IMR-90 (cell line): ENCODE results near the gene TMEM38A. TPM values are rescaled to one million over a fixed set of nuclear protein-coding genes. Genes with fewer than 3 reads are reported as not detected.

ENCODE experiments used
- ATAC-seq: fragments of 200-7000 bp; cut with Tn5 transposase; 2 replicates; pipeline ENCODE4 v1.9.1; 2020; ENCODE audit warnings: low read depth, mild to moderate bottlenecking, moderate library complexity
- BruUV-seq: library from RNA; stranded (reverse); fragments of 400-500 nt; replicated peaks from 2 replicates; lab custom pipeline; 2021; lab: Mats Ljungman, UMichigan
- CTCF ChIA-PET: fragments of 300-600 bp; formaldehyde crosslinking; extraction: SDS; loops from one replicate; lab custom pipeline; 2021; ENCODE audit warnings: antibody characterized with exemption; lab: Yijun Ruan, JAX
- POLR2A ChIA-PET: fragments of 300-600 bp; sonication (Branson Sonifier 250); formaldehyde crosslinking; loops from one replicate; lab custom pipeline; 2022; ENCODE audit warnings: antibody characterized with exemption; ENCODE audit not compliant: unreplicated experiment; lab: Charles Lee
- DNase-seq: peaks from one replicate; pipeline ENCODE4 v3.0.0; 2013
- H2AFZ ChIP-seq: replicated peaks from 2 replicates; pipeline ENCODE3; 2013; ENCODE audit warnings: low read length, mild to moderate bottlenecking; ENCODE audit not compliant: poor library complexity
- H2AK5ac ChIP-seq: 2 replicates; pipeline ENCODE4 v1.6.1; 2013; ENCODE audit warnings: low read depth, low read length, inconsistent platforms
- H2AK9ac ChIP-seq: replicated peaks from 2 replicates; pipeline ENCODE3; 2013; ENCODE audit warnings: mild to moderate bottlenecking, low read depth, low read length, moderate library complexity; ENCODE audit not compliant: poor library complexity
- H2BK120ac ChIP-seq: 2 replicates; pipeline ENCODE4 v1.6.1; 2013; ENCODE audit warnings: low read depth, low read length, inconsistent platforms
- H2BK15ac ChIP-seq: 3 replicates; pipeline ENCODE4 v1.6.1; 2013; ENCODE audit warnings: low read depth, low read length, inconsistent platforms
- H2BK20ac ChIP-seq: 2 replicates; pipeline ENCODE4 v1.6.1; 2013; ENCODE audit warnings: low read depth, mild to moderate bottlenecking, inconsistent platforms, low read length, moderate library complexity
- H2BK5ac ChIP-seq: 2 replicates; pipeline ENCODE4 v1.6.1; 2013; ENCODE audit warnings: mild to moderate bottlenecking, low read depth, low read length, inconsistent platforms; ENCODE audit not compliant: poor library complexity, severe bottlenecking
- H3K14ac ChIP-seq: replicated peaks from 2 replicates; pipeline ENCODE4 v1.6.1; 2013; ENCODE audit warnings: low read depth, low read length, inconsistent platforms
- H3K18ac ChIP-seq: 2 replicates; pipeline ENCODE4 v1.6.1; 2013; ENCODE audit warnings: low read depth, low read length, control low read depth
- H3K23ac ChIP-seq: 2 replicates; pipeline ENCODE4 v1.6.1; 2013; ENCODE audit warnings: low read depth, low read length, inconsistent platforms
- H3K27ac ChIP-seq: 2 replicates; pipeline ENCODE4 v1.5.1; 2013; ENCODE audit warnings: mild to moderate bottlenecking, control low read depth, low read length; ENCODE audit not compliant: insufficient read depth
- H3K27me3 ChIP-seq: 2 replicates; pipeline ENCODE4 v1.6.1; 2013; ENCODE audit warnings: low read length; ENCODE audit not compliant: control insufficient read depth, insufficient read depth
- H3K36me3 ChIP-seq: 2 replicates; pipeline ENCODE4 v1.6.1; 2013; ENCODE audit warnings: low read length, mixed read lengths; ENCODE audit not compliant: control insufficient read depth, insufficient read depth
- H3K4ac ChIP-seq: 2 replicates; pipeline ENCODE4 v1.6.1; 2013; ENCODE audit warnings: low read depth, low read length, inconsistent platforms
- H3K4me1 ChIP-seq: 2 replicates; pipeline ENCODE4 v1.6.1; 2013; ENCODE audit warnings: low read length, mixed read lengths; ENCODE audit not compliant: control insufficient read depth, insufficient read depth
- H3K4me2 ChIP-seq: 2 replicates; pipeline ENCODE4 v1.6.1; 2013; ENCODE audit warnings: low read depth, mild to moderate bottlenecking, control low read depth, low read length, moderate library complexity
- H3K4me3 ChIP-seq: 2 replicates; pipeline ENCODE4 v1.5.1; 2013; ENCODE audit warnings: low read depth, mild to moderate bottlenecking, control low read depth, low read length, moderate library complexity; ENCODE audit not compliant: insufficient read depth
- H3K56ac ChIP-seq: 2 replicates; pipeline ENCODE4 v1.6.1; 2013; ENCODE audit warnings: low read length, inconsistent platforms; ENCODE audit not compliant: insufficient read depth; ENCODE audit errors: extremely low read depth
- H3K79me1 ChIP-seq, 2 experiments: 2 replicates each; pipeline ENCODE4 v1.6.1; 2013; ENCODE audit warnings: low read length in 2 of 2, inconsistent platforms in 1 of 2, low read depth in 1 of 2
- H3K9ac ChIP-seq: 2 replicates; pipeline ENCODE4 v1.6.1; 2013; ENCODE audit warnings: low read depth, low read length, control low read depth
- H3K9me1 ChIP-seq: 2 replicates; pipeline ENCODE4 v1.6.1; 2013; ENCODE audit warnings: low read length, inconsistent platforms; ENCODE audit not compliant: insufficient read depth
- H3K9me3 ChIP-seq: 2 replicates; pipeline ENCODE4 v1.6.1; 2013; ENCODE audit warnings: low read length; ENCODE audit not compliant: control insufficient read depth, insufficient read depth
- H4K20me1 ChIP-seq: 2 replicates; pipeline ENCODE4 v1.6.1; 2013; ENCODE audit warnings: low read length, inconsistent platforms; ENCODE audit not compliant: insufficient read depth
- H4K5ac ChIP-seq: 2 replicates; pipeline ENCODE4 v1.6.1; 2013; ENCODE audit warnings: mild to moderate bottlenecking, low read depth, low read length, control low read depth
- H4K8ac ChIP-seq, 2 experiments: 2 replicates each; pipeline ENCODE4 v1.6.1; 2013; ENCODE audit warnings: low read depth in 2 of 2, low read length in 2 of 2, control low read depth in 1 of 2, inconsistent platforms in 1 of 2
- H4K91ac ChIP-seq: 2 replicates; pipeline ENCODE4 v1.6.1; 2013; ENCODE audit warnings: low read depth, low read length, inconsistent platforms; ENCODE audit not compliant: insufficient read depth
- BHLHE40 ChIP-seq: fragments of 150-350 bp; IDR thresholded peaks from 2 replicates; pipeline ENCODE4 v1.6.1; 2016; ENCODE audit warnings: mild to moderate bottlenecking, low read depth, low read length
- CEBPB ChIP-seq: IDR thresholded peaks from 2 replicates; pipeline ENCODE4 v1.6.1; 2012; ENCODE audit warnings: low read depth, low read length, improper control_type of control experiment
- CHD1 ChIP-seq: IDR thresholded peaks from 2 replicates; pipeline ENCODE4 v1.6.1; 2012; ENCODE audit warnings: low read depth, low read length, improper control_type of control experiment
- ELK1 ChIP-seq: fragments of 150-350 bp; IDR thresholded peaks from 2 replicates; pipeline ENCODE4 v1.6.1; 2016; ENCODE audit warnings: low read depth, mild to moderate bottlenecking, low read length, moderate library complexity, borderline replicate concordance
- FOS ChIP-seq: fragments of 150-350 bp; IDR thresholded peaks from 2 replicates; pipeline ENCODE4 v1.6.1; 2016; ENCODE audit warnings: low read depth, low read length
- MAZ ChIP-seq: IDR thresholded peaks from 2 replicates; pipeline ENCODE4 v1.6.1; 2012; ENCODE audit warnings: low read depth, mild to moderate bottlenecking, low read length, improper control_type of control experiment, moderate library complexity, borderline replicate concordance
- MXI1 ChIP-seq: IDR thresholded peaks from 2 replicates; pipeline ENCODE4 v1.6.1; 2012; ENCODE audit warnings: low read depth, mild to moderate bottlenecking, low read length, moderate library complexity, borderline replicate concordance
- NFE2L2 ChIP-seq: fragments of 150-350 bp; IDR thresholded peaks from 2 replicates; pipeline ENCODE4 v1.6.1; 2016; ENCODE audit warnings: low read depth, mild to moderate bottlenecking, low read length
- POLR2A ChIP-seq: IDR thresholded peaks from 2 replicates; pipeline ENCODE4 v1.6.1; 2012; ENCODE audit warnings: mild to moderate bottlenecking, low read depth, low read length
- RCOR1 ChIP-seq: IDR thresholded peaks from 2 replicates; pipeline ENCODE4 v1.6.1; 2012; ENCODE audit warnings: mild to moderate bottlenecking, low read length, improper control_type of control experiment; ENCODE audit not compliant: insufficient replicate concordance
- RFX5 ChIP-seq: IDR thresholded peaks from 2 replicates; pipeline ENCODE4 v1.8.0; 2012; ENCODE audit warnings: low read depth, mild to moderate bottlenecking, low read length, moderate library complexity
- SMC3 ChIP-seq: fragments of 150-350 bp; IDR thresholded peaks from 2 replicates; pipeline ENCODE4 v1.6.1; 2016; ENCODE audit warnings: low read depth, mild to moderate bottlenecking, antibody characterized with exemption, low read length, moderate library complexity
- USF2 ChIP-seq: fragments of 150-350 bp; IDR thresholded peaks from 2 replicates; pipeline ENCODE4 v1.6.1; 2017; ENCODE audit warnings: mild to moderate bottlenecking, antibody characterized with exemption, low read length, low read depth
- WGBS, 2 experiments: methylation state at CpG; one replicate each; pipeline versions ENCODE4 v1.1.5 to v1.1.7; 2013; ENCODE audit warnings: missing lambda C conversion rate in 2 of 2; ENCODE audit not compliant: insufficient read length in 1 of 2; ENCODE audit errors: extremely low coverage in 2 of 2; 5-methylcytosine and 5-hydroxymethylcytosine counted together
- dilution Hi-C: fragments of 300-500 bp; cut with HindIII; formaldehyde crosslinking; loops from one replicate; pipeline ENCODE4 v1.14.3; 2018; ENCODE audit warnings: low sequenced_read_pairs; ENCODE audit not compliant: unreplicated experiment
- in situ Hi-C: fragments of 300-500 bp; cut with MboI; formaldehyde crosslinking; loops from 3 replicates; pipeline ENCODE4 v1.14.3; 2019; ENCODE audit warnings: low sequenced_read_pairs, inconsistent platforms, mixed read lengths
- intact Hi-C: fragments of 100-400 bp; cut with micrococcal nuclease; formaldehyde crosslinking; loops from 2 replicates; pipeline ENCODE4 v1.10.0; 2022
- polyA plus RNA-seq, 3 experiments: library from polyadenylated mRNA; depleted of rRNA; stranded (reverse); fragments of >200 nt; gene quantifications; 2 replicates each; pipeline ENCODE4 v1.2.3, GENCODE V29; 2012; ENCODE audit warnings: low replicate concordance in 1 of 3
- total RNA-seq: library from RNA; depleted of rRNA; stranded (reverse); fragments of >200 nt; gene quantifications from 2 replicates; pipeline ENCODE4 v1.2.3, GENCODE V29; 2012
- TF ChIP-seq, protein P1 (sequence below): conservative IDR thresholded peaks from 2 replicates; pipeline ENCODE4 v1.5.1; 2012; ENCODE audit warnings: mild to moderate bottlenecking, low read depth, low read length, improper control_type of control experiment

Gene TMEM38A
- total and polyA plus RNA-seq, 2 of the 4 experiments (the other 2 are of a cell fraction), result 1.3 to 2.0 TPM

DNA sequence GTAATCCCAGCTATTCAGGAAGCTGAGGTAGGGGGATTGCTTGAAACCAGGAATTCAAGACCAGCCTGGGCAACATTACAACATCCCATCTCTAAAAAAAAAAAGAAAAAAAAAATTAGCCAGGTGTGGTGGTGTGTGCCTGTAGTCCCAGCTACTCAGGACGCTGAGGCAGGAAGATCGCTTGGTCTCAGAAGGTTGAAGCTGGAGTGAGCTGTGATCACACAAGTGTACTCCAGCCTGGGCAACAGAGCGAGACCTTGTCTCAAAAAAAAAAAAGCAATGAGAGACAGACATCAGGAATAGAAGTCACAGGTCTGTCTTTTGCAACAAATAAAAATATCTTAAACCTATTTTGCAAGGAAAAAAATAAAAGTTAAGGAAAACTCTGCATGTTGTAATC lies 23.3 kb downstream of the TMEM38A start:
- BruUV-seq, result no TSS peak
- POLR2A ChIA-PET, result interaction anchor here (0.6 kb wide), 1 partner anchor 30 kb away, joined by 3 read pairs; no protein-coding TSS in a partner anchor
- H2AK9ac ChIP-seq, result no peak overlapping the region
- CTCF ChIA-PET, result interaction anchor here (0.6 to 0.7 kb wide), 3 partner anchors 17 to 1599 kb away, joined by 3 to 6 read pairs (median 4); no protein-coding TSS in a partner anchor
- no peak overlapping the region for H3K56ac ChIP-seq
- no peak overlapping the region for H3K9ac ChIP-seq
- peaks cover 3% of the 10 kb centered on the region; the same call in 1 of the 2 replicates for H3K9me1 ChIP-seq
- H3K4ac ChIP-seq, result no peak overlapping the region
- peaks cover 6% of the 10 kb centered on the region for H3K27me3 ChIP-seq
- no peaks in the 10 kb centered on the region; the same call in 1 of the 2 replicates for H3K9me3 ChIP-seq
- H3K36me3 ChIP-seq, result no peaks in the 10 kb centered on the region; the same call in 1 of the 2 replicates
- H2BK15ac ChIP-seq, result no peak overlapping the region
- no peak overlapping the region for H3K4me2 ChIP-seq
- no peak overlapping the region for H2AK5ac ChIP-seq
- intact Hi-C loops (no loop called here), in situ Hi-C loops (no loop called here), dilution Hi-C loops (no loop called here)
- H2BK5ac ChIP-seq, result no peak overlapping the region
- no peak overlapping the region for H2AFZ ChIP-seq
- WGBS, 2 experiments, result no CpG with 5 or more reads among the region's 3 CpGs
- H4K20me1 ChIP-seq, result no peaks in the 10 kb centered on the region
- H4K5ac ChIP-seq, result no peak overlapping the region
- H2BK20ac ChIP-seq, result no peak overlapping the region
- H3K4me3 ChIP-seq, result no peak overlapping the region
- H3K23ac ChIP-seq, result no peak overlapping the region
- H4K91ac ChIP-seq, result no peak overlapping the region
- H3K27ac ChIP-seq, result no peak overlapping the region
- no peak overlapping the region for H2BK120ac ChIP-seq
- no peak for ATAC-seq
- no peak overlapping the region for H3K14ac ChIP-seq
- no peaks in the 10 kb centered on the region for H3K79me1 ChIP-seq
- no peak overlapping the region for H3K18ac ChIP-seq
- no peak overlapping the region for H4K8ac ChIP-seq
- H3K4me1 ChIP-seq, result peaks cover 2% of the 10 kb centered on the region; the same call in 1 of the 2 replicates
- no peak for DNase-seq
- no peak for TF ChIP-seq MAZ
- TF ChIP-seq CHD1, result no peak
- no peak for TF ChIP-seq USF2
- no peak for TF ChIP-seq BHLHE40
- TF ChIP-seq RFX5, result no peak
- TF ChIP-seq FOS, result no peak
- TF ChIP-seq POLR2A, result no peak
- TF ChIP-seq RCOR1, result no peak
- TF ChIP-seq CEBPB, result no peak
- TF ChIP-seq ELK1, result no peak
- TF ChIP-seq SMC3, result no peak
- TF ChIP-seq NFE2L2, result no peak
- TF ChIP-seq, protein P1, sequence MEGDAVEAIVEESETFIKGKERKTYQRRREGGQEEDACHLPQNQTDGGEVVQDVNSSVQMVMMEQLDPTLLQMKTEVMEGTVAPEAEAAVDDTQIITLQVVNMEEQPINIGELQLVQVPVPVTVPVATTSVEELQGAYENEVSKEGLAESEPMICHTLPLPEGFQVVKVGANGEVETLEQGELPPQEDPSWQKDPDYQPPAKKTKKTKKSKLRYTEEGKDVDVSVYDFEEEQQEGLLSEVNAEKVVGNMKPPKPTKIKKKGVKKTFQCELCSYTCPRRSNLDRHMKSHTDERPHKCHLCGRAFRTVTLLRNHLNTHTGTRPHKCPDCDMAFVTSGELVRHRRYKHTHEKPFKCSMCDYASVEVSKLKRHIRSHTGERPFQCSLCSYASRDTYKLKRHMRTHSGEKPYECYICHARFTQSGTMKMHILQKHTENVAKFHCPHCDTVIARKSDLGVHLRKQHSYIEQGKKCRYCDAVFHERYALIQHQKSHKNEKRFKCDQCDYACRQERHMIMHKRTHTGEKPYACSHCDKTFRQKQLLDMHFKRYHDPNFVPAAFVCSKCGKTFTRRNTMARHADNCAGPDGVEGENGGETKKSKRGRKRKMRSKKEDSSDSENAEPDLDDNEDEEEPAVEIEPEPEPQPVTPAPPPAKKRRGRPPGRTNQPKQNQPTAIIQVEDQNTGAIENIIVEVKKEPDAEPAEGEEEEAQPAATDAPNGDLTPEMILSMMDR, result no peak
- no peak for TF ChIP-seq MXI1
